SH-SY5Y (cell line): ENCODE data around the gene CFAP251.

Source experiments
- GATA2 ChIP-seq: IDR thresholded peaks from 2 replicates; pipeline ENCODE4 v1.6.1; 2011; ENCODE audit warnings: mild to moderate bottlenecking, low read depth, low read length
- GATA3 ChIP-seq: IDR thresholded peaks from 2 replicates; pipeline ENCODE4 v1.6.1; 2011; ENCODE audit warnings: low read depth, mild to moderate bottlenecking, low read length, moderate library complexity

- TF ChIP-seq GATA2, result no peak
- no peak for TF ChIP-seq GATA3
Observed at GRCh38 chr12:121982950-121983349, 64.6 kb downstream of the CFAP251 start.
